ENCODE results near the gene CACNA1H. TPM values are rescaled to one million over a fixed set of nuclear protein-coding genes. Genes with fewer than 3 reads are reported as not detected.

Gene CACNA1H
- total RNA-seq, 2 experiments from 2014 or later = 0.50 to 0.84 TPM

DNA sequence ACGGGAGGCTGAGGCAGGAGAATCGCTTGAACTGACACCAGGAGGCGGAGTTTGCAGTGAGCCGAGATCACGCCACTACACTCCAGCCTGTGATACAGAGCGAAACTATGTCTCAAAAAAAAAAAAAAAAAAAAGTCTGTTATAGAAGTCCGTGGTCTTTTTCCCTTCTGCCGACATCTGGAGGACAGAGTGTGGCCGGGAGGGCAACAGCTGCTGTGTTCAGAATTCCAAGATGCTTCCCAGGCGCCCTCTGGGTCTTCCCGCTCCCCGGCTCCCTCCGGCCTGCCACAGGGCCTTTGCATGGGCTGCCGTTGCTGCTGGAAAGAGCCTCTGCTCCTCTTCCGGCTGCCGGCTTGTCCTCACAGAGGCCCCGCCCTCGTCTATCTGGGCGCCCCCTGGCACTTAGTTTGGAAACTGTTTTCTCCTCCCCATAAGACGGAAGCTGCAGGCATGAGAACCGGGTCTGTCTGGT lies 2.4 kb upstream of the CACNA1H start:
- intact Hi-C loops (cut with micrococcal nuclease) = no loop called here
- peaks cover 6% of the 10 kb centered on the region for H3K27me3 Mint-ChIP-seq (ENCODE audit: low read depth)

DNA sequence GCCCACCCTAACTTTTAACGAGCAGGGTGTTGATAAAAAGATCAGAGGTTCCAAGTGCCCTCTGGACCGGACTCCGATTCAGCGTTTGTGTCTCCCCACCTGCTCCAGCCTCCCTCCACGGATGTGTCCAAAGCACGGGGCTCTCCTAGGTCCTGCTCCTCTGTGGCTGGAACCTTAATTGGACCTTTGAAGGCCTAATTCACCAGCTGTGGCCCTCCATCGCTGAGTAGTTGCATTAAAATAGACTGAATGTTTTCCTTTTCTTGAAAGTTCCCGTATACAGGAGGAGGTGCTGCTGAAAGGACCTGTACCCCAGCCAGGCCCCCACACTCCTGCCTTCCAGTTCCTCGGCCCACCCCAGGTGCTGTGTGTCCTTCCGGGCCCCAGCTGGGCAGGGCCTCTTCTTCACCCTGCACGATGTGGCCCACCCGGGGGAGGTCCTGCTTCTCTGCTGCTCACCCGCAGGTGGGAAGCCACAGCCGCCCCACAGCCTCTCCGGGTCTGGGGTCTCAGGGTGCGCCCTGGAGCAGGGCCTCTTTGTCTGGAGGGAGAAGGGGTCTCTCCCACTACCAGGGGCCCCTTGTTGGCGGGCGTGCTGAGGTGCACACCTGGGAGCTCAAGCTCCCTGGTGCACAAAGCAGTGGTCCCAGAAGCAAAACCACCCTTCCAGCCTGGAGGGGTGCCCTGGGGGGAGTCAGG lies 1.3 kb upstream of the CACNA1H start:
- peaks cover 2% of the 10 kb centered on the region for H3K4me1 Mint-ChIP-seq (ENCODE audit: low read depth)
- H3K36me3 Mint-ChIP-seq (ENCODE audit: low read depth) = no peaks in the 10 kb centered on the region
- no peak for DNase-seq
- H3K27me3 Mint-ChIP-seq (ENCODE audit: low read depth) = peaks cover 9% of the 10 kb centered on the region
- H3K4me3 Mint-ChIP-seq = peak overlapping the region; percentile 18
- peaks cover 5% of the 10 kb centered on the region for H3K9me3 Mint-ChIP-seq
- CTCF ChIA-PET = no interaction called here
- no peak overlapping the region for H3K27ac Mint-ChIP-seq
- intact Hi-C loops (cut with micrococcal nuclease) = no loop called here

More for the DNA sequence above, 2.4 kb upstream of the CACNA1H start:
- Mint-ChIP-seq H3K4me1 (ENCODE audit: low read depth) (peaks cover 2% of the 10 kb centered on the region), H3K4me3 (no peak overlapping the region), H3K27ac (no peak overlapping the region), H3K36me3 (ENCODE audit: low read depth) (no peaks in the 10 kb centered on the region), H3K9me3 (peaks cover 5% of the 10 kb centered on the region)
- CTCF ChIA-PET = no interaction called here
- DNase-seq = peak; percentile 34

DNA sequence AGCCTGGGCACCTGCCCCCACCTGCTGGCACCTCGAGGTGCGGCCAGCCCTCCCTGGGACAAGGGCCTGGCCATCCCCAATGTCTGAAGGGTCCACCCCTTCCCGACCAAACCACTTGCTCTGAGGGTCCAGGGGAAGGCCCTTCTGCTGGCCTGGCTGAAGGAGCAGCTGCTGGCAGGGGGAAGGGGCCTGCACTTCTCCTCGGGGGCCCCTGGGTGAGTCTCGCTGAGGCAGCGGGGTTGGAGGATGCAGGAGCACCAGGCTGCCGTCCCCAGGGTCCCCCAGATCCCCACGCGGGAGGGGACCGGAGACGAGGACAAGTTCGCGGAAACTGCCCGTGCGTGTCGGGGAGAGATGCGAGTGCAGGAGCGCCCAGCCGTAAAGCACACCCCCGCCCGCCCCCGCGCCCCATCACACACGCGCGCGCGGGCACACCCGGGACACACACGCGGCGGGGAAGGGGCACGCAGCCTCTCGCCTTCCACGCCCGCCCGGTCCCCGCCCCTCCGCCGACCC lies 725 bp upstream of the CACNA1H start:
- DNase-seq = peak; percentile 21
- CTCF ChIA-PET = no interaction called here
- H3K36me3 Mint-ChIP-seq (ENCODE audit: low read depth) = no peaks in the 10 kb centered on the region
- H3K9me3 Mint-ChIP-seq = peaks cover 3% of the 10 kb centered on the region
- intact Hi-C loops (cut with micrococcal nuclease) = no loop called here
- H3K27me3 Mint-ChIP-seq (ENCODE audit: low read depth) = peaks cover 9% of the 10 kb centered on the region
- H3K27ac Mint-ChIP-seq = no peak overlapping the region
- peaks cover 2% of the 10 kb centered on the region for H3K4me1 Mint-ChIP-seq (ENCODE audit: low read depth)
- peak overlapping the region; percentile 57 for H3K4me3 Mint-ChIP-seq

DNA sequence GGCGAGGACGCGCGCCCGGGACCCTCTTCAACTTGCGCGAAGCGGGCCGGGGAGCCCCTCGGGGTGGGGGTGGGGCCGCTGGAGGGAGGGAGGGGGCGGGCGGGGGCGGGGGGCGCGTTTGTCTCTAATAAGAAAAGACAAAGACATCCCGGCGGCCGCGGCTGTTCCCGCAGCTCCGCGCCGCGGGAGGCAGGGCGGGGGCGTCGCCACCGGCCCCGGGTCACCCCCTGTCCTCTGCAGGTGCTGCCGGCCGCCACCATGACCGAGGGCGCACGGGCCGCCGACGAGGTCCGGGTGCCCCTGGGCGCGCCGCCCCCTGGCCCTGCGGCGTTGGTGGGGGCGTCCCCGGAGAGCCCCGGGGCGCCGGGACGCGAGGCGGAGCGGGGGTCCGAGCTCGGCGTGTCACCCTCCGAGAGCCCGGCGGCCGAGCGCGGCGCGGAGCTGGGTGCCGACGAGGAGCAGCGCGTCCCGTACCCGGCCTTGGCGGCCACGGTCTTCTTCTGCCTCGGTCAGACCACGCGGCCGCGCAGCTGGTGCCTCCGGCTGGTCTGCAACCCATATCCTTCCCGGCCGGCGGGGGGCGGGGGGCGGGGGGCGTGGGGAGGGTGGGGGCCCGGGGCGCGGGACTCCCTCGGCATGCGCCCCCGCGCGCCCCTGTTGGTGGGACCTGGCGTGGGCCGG lies 714 bp downstream of the CACNA1H start:
- H3K4me1 Mint-ChIP-seq (ENCODE audit: low read depth) = peaks cover 2% of the 10 kb centered on the region
- peaks cover 9% of the 10 kb centered on the region for H3K27me3 Mint-ChIP-seq (ENCODE audit: low read depth)
- H3K27ac Mint-ChIP-seq = no peak overlapping the region
- no peak for DNase-seq
- no peaks in the 10 kb centered on the region for H3K9me3 Mint-ChIP-seq
- H3K4me3 Mint-ChIP-seq = no peak overlapping the region
- intact Hi-C loops (cut with micrococcal nuclease) = no loop called here
- no peaks in the 10 kb centered on the region for H3K36me3 Mint-ChIP-seq (ENCODE audit: low read depth)
- CTCF ChIA-PET = no interaction called here

DNA sequence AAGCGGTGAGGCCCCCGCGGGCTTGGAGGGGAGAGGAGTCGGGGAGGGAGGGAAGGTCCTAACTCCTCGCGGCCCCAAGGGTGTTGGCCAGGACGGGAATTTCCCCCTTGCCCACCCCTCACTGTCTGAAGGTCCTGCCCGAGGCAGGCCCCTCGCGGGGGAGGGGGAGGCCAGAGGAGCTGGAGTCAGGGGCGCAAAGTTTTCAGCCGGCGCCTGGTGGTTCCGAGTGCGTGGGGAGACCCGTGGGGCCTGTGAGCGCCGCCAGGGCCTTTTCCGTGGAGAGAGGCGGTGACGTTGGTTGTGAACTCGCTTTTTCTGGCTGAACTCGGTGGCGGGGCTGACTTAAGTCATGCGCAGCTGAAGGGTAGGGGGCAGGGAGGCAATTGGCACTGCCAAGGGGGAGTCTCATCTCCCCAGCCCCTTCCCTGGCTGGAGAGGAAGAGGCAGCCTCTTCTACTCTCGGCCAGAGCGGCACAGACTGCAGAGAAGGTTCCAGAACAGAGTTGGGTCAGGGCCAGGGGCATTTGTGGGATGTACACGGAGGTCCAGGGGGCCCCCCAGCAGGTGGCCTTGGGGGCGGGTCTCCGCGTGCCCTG lies 1.5 kb downstream of the CACNA1H start:
- no peak for DNase-seq
- Mint-ChIP-seq H3K27me3 (ENCODE audit: low read depth) (peaks cover 10% of the 10 kb centered on the region), H3K4me1 (ENCODE audit: low read depth) (peaks cover 2% of the 10 kb centered on the region), H3K27ac (no peak overlapping the region), H3K4me3 (peak overlapping the region; percentile 24), H3K9me3 (no peaks in the 10 kb centered on the region), H3K36me3 (ENCODE audit: low read depth) (no peaks in the 10 kb centered on the region)
- intact Hi-C loops (cut with micrococcal nuclease) = no loop called here
- CTCF ChIA-PET = no interaction called here

DNA sequence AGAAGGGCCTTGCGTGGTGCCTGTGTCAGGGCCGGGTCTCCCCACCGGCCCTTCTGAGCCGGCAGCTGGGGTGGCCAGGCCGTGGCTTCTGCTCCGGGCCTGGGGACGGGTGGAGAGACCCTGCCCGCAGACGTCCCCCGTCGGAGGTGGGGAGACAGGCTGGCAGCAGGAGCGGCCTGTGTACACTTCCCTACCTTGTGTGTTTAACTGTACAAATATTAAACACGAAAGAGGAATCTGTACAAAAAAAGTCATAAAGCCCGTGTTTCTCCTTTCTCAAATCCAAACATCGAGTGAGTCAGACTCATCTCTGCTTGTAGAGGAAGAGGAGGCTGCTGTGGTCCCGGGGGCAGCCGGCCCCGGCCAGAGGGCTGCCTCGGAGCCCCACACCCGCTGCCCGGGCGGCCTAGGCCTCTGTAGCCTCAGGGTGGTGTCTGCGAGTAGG lies 2.0 kb downstream of the CACNA1H start:
- no peak for DNase-seq
- H3K36me3 Mint-ChIP-seq (ENCODE audit: low read depth) = no peaks in the 10 kb centered on the region
- intact Hi-C loops (cut with micrococcal nuclease) = no loop called here
- H3K27ac Mint-ChIP-seq = no peak overlapping the region
- H3K4me3 Mint-ChIP-seq = no peak overlapping the region
- H3K4me1 Mint-ChIP-seq (ENCODE audit: low read depth) = peaks cover 2% of the 10 kb centered on the region
- no peaks in the 10 kb centered on the region for H3K9me3 Mint-ChIP-seq
- CTCF ChIA-PET = no interaction called here
- peaks cover 13% of the 10 kb centered on the region for H3K27me3 Mint-ChIP-seq (ENCODE audit: low read depth)

DNA sequence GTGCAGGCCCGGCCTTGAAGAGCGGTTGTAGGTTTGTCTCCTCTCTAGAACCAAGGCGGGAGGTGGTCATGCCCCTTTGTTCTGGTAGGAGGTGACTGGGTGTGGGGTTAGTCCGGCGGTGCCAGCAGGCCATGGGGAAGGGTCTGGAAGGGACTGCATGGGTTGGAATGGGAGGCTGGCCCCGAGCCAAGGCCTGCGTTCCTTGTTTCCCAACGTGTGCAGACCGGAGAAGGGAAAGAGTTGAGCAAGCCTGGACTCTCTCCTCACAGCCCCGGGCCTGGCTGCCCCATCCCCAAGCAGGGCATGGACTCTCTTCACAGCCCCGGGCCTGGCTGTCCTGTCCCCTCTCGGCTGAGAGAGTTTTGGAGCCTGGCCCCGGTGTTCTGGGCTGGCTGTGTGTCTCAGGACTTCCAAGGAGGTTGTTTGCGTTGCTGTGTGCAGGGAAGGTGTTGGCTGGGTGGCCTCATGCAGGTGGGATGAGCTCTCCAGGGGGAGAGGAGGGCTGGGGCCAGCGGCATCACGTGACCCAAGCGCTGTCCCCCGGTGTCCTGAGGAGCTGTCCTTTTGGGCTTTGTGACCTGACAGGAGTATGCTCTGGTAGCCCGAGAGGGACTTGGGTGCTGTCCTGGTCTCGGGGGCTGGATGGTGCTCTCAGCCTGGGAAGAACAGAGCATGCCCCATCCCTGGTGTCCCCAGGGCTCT lies 2.6 kb downstream of the CACNA1H start:
- Mint-ChIP-seq H3K27me3 (ENCODE audit: low read depth) (peaks cover 15% of the 10 kb centered on the region), H3K27ac (no peak overlapping the region), H3K4me3 (no peak overlapping the region), H3K36me3 (ENCODE audit: low read depth) (no peaks in the 10 kb centered on the region), H3K9me3 (no peaks in the 10 kb centered on the region), H3K4me1 (ENCODE audit: low read depth) (peaks cover 2% of the 10 kb centered on the region)
- DNase-seq = no peak
- CTCF ChIA-PET = interaction anchor here (0.5 kb wide), 1 partner anchor 1062 kb away, joined by 3 read pairs; no protein-coding TSS in a partner anchor
- intact Hi-C loops (cut with micrococcal nuclease) = no loop called here

DNA sequence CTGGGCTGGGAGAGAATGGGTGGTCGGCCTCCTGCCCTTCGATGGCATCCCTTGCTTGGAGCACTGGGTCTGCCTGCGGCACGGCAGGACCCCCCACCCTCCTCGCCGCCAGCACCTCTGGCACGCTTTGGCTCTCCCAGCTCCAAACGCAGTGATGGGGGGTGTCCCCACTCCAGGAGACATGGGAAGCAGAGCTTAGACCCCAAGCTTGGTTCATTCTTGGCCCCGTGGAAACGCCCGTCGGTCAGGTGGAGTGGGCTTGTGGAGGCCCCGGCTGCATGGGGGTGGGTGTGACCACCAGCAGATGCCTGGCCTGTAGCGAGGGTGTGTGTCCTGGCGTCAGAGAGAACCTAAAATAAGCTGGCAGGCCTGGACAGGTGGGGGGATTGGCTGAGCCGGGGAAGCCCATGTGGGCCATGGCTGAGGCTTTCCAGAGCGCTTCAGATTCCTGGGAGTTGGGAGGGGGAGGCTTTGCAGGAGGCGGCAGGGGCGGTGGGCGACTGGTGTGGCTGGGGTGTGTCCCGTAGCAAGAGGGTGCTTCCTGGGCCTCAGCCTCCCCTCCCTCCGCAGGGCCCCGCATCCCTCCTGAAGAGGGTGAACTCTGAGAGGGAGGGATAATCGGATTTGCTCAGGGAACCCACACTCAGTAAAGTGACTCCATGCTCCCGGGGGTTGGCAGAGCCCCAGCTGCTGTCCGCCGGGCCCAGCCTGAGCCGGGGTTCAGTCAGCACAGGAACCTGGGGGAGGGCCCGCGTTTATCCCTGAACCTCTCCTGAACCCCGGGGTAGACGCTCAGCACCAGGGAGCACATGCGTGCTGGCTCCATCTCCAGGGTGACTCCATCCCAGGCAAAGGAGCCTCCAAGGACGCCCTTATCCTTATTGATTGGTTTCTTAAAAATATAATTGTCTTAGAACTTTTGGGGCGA lies 3.4 kb downstream of the CACNA1H start:
- Mint-ChIP-seq H3K27ac (no peak overlapping the region), H3K27me3 (ENCODE audit: low read depth) (peaks cover 15% of the 10 kb centered on the region), H3K4me3 (no peak overlapping the region), H3K36me3 (ENCODE audit: low read depth) (no peaks in the 10 kb centered on the region), H3K9me3 (no peaks in the 10 kb centered on the region), H3K4me1 (ENCODE audit: low read depth) (peaks cover 2% of the 10 kb centered on the region)
- DNase-seq = no peak
- intact Hi-C loops (cut with micrococcal nuclease) = no loop called here
- CTCF ChIA-PET = interaction anchor here (0.5 kb wide), 1 partner anchor 1063 kb away, joined by 3 read pairs; no protein-coding TSS in a partner anchor

DNA sequence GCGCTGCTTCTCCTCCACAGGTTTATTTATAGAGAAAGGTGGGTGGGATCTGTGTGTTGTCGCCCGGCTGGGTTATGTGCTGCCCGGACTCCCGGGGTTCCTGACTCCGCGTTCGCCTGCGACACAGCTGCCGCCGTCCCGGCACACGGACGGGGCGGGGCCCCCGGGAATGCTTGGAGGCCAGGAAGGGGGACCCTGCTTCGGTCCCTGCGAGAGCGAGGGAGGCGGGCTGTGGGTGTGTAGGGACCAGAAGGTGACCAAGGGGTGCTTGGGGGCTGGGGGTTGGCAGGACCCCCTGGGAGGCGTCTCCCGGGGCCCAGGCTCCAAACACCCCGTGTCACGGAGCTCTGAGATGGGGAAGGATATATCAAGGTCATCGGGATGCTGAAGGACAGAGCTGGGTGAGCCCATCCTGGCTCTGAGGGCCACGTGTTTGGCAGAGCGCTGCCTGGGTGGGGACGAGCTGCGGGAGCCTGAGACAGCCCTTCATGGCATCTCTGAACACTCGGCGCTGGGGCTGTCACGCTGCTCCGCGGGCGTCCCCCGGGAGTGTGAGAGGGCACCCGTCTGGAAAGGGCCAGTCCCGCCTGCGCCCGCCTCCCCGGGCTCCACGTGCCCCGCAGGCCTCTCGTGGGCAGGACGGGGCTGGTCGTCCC lies 4.2 kb downstream of the CACNA1H start:
- intact Hi-C loops (cut with micrococcal nuclease) = no loop called here
- DNase-seq = no peak
- Mint-ChIP-seq H3K27ac (no peak overlapping the region), H3K4me1 (ENCODE audit: low read depth) (peaks cover 2% of the 10 kb centered on the region), H3K4me3 (no peak overlapping the region), H3K9me3 (no peaks in the 10 kb centered on the region), H3K27me3 (ENCODE audit: low read depth) (peaks cover 15% of the 10 kb centered on the region), H3K36me3 (ENCODE audit: low read depth) (no peaks in the 10 kb centered on the region)
- CTCF ChIA-PET = no interaction called here

DNA sequence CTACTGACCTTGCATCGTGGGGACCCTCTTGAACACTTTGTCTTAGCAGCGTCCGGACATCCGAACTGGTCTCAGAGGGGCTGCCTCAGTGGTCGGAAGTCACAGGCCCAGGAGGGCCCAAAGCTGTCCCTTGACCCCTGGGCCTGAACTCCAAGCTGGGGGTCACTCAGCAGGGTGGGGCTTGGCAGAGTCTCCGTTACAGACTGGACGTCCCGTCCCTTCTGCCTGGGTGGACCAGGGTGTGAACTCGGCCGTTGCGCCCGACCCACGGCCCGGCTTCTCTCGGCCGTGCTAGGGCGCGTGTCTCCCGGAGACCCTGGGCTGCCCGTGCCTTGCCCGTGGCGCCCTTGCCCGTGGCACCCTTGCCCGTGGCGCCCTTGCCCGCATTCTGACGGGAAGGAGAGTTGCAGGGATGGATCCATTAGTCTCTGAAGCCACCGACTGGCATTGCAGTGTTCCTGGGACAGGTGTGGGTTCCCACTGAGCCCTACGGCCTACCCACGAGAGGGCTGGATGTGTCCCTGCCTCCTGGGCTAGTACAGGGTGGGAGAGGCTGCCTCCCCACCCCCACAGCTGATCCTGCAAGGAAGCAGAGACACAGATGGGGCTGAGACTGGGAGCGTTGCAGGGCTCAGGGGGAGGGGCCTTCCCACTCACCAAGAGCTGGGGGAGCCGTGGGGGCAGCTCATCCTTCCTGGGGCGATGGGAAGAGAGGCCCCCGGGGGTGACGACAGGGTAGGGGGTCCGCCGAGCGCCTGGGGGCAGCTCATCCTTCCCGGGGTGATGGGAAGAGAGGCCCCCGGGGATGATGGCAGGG lies 4.9 kb downstream of the CACNA1H start:
- Mint-ChIP-seq H3K9me3 (no peaks in the 10 kb centered on the region), H3K4me3 (no peak overlapping the region), H3K36me3 (ENCODE audit: low read depth) (no peaks in the 10 kb centered on the region), H3K27me3 (ENCODE audit: low read depth) (peaks cover 15% of the 10 kb centered on the region), H3K27ac (no peak overlapping the region), H3K4me1 (ENCODE audit: low read depth) (peaks cover 2% of the 10 kb centered on the region)
- no peak for DNase-seq
- intact Hi-C loops (cut with micrococcal nuclease) = no loop called here
- CTCF ChIA-PET = no interaction called here
